Urothelium cell line (cell line): ENCODE measurements around the gene ANKH.
"Not testable (repeated sequence)": the region's sequence is repeated elsewhere in the genome, so short reads cannot be mapped to it uniquely, and the experiment has no call there.

Source experiments
- DNase-seq: peaks from one replicate; pipeline ENCODE4 v3.0.0; 2011; ENCODE audit warnings: low spot score, mixed read lengths
- FAIRE-seq: peaks from 2 replicates; lab custom pipeline; 2011; peaks lifted over from hg19 to GRCh38; lab: Jason Lieb, UNC

Gene ANKH

DNA sequence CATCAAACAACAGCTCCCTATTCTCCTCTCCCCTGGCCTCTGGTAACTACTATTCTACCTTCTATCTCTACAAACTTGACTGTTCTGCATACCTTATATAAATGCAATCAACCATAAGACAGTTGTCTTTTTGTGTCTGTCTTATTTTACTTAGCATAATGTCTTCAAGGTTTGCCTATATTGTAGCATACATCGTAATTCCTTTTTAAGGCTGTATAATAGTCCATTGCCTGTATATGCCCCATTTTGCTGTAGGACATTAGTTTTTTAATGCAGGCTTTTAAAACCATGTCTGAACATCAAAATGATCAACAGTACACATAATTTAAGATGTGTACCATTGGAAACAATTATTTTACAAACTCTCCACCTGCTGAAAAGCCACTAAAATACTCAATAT, 12.4 kb downstream of the ANKH start:
- DNase-seq (no peak), FAIRE-seq (no peak)

GRCh38 chr5:14855366-14855765, 16.2 kb downstream of the ANKH start:
- FAIRE-seq (no peak), DNase-seq (no peak)

DNA sequence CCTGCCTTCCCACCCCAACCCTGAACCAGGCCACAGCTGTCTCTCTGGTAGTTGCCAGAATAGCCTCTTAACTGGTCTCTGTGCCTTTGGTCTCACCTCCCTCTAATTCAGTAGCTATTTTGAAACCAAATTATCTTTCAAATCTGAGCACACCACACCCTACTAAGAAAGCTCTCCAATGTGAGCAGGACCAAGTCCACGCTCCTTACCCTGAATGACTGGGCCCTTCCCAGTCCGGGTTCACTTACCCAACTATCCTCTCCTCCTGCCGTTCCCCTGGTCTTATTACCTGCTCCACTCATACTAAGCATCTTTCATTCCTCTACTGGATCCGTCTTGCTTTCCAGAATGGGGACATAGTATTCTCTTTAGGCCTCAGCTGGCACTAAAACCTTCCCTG, 16.8 kb downstream of the ANKH start:
- FAIRE-seq: no peak
- no peak for DNase-seq

GRCh38 chr5:14853685-14854084, 17.9 kb downstream of the ANKH start:
- DNase-seq: no peak

DNA sequence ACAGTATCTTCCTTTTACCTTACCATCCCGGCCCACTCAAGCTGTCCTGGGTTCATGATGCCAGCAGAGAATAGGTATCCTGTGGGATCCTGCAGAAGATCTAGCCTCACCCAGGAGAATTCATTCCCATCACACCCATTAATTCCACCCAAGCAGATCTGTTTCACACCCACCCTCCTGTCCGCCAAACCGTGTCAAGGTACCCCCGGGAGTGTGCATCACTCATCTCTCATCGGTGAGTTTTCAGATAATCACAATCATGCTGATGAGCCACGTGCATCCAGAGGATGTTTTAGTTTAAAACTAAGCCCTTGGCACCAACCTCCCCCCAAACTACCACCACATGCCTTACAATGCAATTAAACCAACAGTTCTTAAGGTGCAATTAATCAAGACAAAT, 18.8 kb downstream of the ANKH start:
- DNase-seq (no peak), FAIRE-seq (no peak)

More at GRCh38 chr5:14853685-14854084, 17.9 kb downstream of the ANKH start:
- FAIRE-seq: no peak

GRCh38 chr5:14851999-14852526, 19.5 kb downstream of the ANKH start:
- no peak for DNase-seq
- FAIRE-seq: no peak

- no peak for FAIRE-seq
These were observed 20.0 kb downstream of the ANKH start for GRCh38 chr5:14851597-14851996.

GRCh38 chr5:14851050-14851419, 20.5 kb downstream of the ANKH start:
- DNase-seq: no peak
- FAIRE-seq: no peak

More at GRCh38 chr5:14851597-14851996, 20.0 kb downstream of the ANKH start:
- no peak for DNase-seq

GRCh38 chr5:14850419-14851049, 21.0 kb downstream of the ANKH start:
- FAIRE-seq (no peak), DNase-seq (no peak)

DNA sequence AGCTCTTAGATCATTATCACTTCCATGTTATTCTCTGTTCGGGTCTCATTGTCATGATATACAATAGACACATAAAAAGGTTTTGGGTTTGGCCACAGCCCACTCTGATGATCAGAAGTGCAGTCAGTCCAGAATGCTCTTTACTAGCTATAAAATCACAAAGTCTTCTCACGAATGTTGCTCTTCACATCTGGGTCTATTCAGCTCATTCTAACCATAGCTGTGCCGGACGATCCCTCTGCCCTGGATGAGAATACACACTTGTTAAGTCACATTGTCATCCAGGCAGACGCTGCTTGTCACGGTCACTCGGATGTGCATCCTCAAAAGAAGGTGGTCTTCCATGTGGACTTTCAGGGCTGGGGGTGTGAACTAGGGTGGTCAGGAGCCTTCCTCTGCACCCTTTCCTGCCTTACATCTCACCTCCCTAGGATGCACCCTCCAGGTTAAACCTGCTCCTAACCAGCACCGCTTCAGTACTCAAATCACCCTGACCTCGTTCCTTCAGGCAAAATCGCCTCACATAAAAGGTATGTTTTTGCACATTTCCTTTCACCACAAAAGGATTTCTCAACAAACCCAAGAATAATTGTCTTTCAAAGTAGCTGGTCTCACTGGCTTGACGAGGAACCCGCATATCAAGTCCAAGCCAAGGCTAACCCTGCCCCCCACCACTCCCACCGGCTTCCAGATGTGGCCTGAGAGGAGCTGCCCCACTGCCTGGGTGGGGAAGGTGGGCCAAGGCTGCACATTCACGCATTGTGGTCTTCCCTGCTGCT, 21.9 kb downstream of the ANKH start:
- DNase-seq: no peak
- FAIRE-seq: no peak

GRCh38 chr5:14848942-14849341, 22.6 kb downstream of the ANKH start:
- FAIRE-seq, DNase-seq: not testable (repeated sequence)

GRCh38 chr5:14848385-14848784, 23.2 kb downstream of the ANKH start:
- FAIRE-seq (no peak), DNase-seq (no peak)

- FAIRE-seq (no peak), DNase-seq (no peak)
These were observed 24.1 kb downstream of the ANKH start for GRCh38 chr5:14847471-14847870.

DNA sequence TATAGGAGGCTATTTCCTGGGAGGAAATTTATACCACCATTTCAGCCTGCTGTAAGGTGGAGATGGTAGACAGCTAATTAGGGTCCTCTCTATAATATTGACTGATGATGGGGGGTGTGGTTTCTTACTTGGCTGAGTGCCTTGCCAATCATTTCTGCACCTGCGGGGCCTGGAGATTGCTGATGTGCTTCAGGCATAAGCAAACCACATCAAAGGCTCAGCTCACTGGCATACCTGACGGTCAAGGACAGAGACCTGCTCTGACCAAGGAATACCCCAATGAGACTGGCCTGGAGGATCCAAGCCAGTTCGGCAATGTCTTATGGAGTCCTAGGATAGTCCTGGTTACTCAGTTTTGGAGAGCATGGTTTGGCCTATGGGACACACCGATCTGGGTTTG, 29.5 kb downstream of the ANKH start:
- DNase-seq (no peak), FAIRE-seq (no peak)

GRCh38 chr5:14840624-14841023, 31.0 kb downstream of the ANKH start:
- DNase-seq (no peak), FAIRE-seq (no peak)

- no peak for DNase-seq
- no peak for FAIRE-seq
These were observed 32.9 kb downstream of the ANKH start for GRCh38 chr5:14838396-14839319.

GRCh38 chr5:14837423-14838122, 34.0 kb downstream of the ANKH start:
- FAIRE-seq, DNase-seq: not testable (repeated sequence)

- no peak for DNase-seq
- no peak for FAIRE-seq
These were observed 36.7 kb downstream of the ANKH start for GRCh38 chr5:14834584-14835550.

GRCh38 chr5:14834062-14834461, 37.5 kb downstream of the ANKH start:
- FAIRE-seq (no peak), DNase-seq (no peak)

DNA sequence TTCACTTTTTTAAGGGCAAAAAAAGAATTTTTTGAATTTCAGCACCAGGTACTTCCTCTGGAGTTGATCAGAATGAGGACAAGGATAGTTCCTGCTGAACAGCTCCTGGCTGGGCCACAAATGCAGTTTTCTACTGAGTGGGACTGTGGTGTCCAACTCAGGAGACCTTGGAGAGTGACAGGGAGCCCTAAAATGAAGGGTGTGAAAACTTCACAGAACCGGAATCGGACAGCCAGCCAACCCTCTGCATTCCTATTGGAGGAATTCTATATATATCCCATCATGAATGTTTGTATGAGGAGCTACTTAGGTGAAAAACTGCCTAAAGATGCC, 40.6 kb downstream of the ANKH start:
- no peak for FAIRE-seq
- no peak for DNase-seq
